Measurements from ENCODE around the gene APOBEC3H.

DNA sequence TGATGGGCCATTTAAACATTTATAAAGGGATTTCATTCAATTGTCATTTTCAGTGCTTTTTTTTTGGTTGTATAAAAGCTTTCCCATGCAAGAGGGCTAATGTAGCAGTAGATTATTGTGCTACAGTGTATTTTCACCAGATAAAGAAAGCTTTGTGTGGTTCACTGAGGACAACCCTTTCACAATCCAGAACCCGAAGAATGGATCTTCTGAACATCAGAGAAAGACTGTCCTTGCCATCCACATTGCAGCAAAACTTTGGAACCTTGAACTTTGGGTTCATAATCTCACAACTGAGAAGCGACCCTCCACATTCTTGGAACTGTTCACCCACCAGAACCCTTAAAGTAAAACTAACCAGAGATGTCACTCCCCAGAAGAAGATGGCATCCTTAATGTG lies 9.3 kb downstream of the APOBEC3H start:
- TF ChIP-seq, protein P1, sequence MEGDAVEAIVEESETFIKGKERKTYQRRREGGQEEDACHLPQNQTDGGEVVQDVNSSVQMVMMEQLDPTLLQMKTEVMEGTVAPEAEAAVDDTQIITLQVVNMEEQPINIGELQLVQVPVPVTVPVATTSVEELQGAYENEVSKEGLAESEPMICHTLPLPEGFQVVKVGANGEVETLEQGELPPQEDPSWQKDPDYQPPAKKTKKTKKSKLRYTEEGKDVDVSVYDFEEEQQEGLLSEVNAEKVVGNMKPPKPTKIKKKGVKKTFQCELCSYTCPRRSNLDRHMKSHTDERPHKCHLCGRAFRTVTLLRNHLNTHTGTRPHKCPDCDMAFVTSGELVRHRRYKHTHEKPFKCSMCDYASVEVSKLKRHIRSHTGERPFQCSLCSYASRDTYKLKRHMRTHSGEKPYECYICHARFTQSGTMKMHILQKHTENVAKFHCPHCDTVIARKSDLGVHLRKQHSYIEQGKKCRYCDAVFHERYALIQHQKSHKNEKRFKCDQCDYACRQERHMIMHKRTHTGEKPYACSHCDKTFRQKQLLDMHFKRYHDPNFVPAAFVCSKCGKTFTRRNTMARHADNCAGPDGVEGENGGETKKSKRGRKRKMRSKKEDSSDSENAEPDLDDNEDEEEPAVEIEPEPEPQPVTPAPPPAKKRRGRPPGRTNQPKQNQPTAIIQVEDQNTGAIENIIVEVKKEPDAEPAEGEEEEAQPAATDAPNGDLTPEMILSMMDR (IDR thresholded peaks at IDR 0.05), result no peak
- no peak for TF ChIP-seq POLR2A (IDR thresholded peaks at IDR 0.05)

Measured in adrenal gland (tissue), 5 donors.